NCI-H82 treated with DMSO at 0.1 percent for 48 hours (cell line): ENCODE results near the gene BEND5.

Experiments used
- DNase-seq: peaks from one replicate; lab custom pipeline; 2025; ENCODE audit not compliant: unreplicated experiment; lab: John Stamatoyannopoulos, UW

BEND5 gene

DNA sequence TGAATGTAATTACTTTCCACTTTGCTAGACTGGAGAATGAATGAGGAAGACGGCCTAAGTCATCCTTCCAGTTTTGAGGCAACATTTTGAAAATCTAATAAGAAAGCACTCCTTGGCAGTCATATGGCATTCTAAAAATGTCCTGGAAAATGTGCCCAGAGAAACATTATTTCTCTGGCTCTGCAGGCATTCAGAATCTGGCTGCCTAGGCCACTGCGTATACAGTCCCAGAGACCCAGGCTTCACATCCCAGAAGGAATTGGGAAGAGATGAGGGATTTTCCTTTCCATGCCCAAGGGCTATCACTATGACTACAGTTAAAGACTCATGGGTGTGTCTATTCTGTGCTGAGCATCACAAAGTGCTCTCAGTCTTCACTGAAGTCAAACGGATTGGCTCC lies 92.9 kb downstream of the BEND5 start:
- no peak for DNase-seq

DNA sequence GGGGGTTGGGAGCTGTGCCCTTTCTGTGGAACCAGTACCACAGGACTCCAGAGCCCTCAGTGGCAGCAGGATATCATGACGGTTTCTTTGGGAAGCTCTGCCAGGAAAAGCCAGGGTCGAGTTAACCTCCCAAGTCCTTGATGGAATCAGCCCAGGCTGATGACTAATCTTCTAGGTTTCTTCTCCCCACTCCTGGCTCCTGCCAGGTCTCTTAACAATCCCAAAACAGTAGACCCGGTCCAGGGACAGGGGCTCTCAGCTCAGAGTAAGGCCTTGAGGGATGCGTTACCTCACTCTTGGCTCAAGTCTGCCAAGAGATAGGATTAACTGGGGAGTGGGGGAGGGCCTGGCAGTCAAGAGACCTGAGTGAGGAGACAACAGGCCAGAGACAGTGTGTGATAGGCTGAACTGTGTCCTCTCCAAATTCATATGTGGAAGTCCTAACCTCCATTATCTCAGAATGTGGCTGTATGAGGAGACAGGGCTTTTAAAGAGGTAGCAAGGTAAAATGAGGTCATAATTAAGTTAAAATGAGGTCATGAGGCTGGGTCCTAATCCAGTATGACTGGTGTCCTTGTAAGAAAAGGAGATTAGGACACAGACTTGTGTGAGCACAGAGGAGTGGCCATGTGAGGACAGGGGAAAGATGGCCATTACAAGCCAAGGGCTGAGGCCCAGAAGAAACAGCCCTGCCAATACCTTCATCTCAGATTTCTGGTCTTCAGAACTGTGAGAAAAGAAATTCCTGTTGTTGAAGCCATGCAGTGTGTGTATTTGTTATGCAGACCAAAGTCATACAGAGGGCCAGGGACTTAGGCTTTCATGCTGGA lies 95.0 kb downstream of the BEND5 start:
- DNase-seq, result peak; percentile 88

DNA sequence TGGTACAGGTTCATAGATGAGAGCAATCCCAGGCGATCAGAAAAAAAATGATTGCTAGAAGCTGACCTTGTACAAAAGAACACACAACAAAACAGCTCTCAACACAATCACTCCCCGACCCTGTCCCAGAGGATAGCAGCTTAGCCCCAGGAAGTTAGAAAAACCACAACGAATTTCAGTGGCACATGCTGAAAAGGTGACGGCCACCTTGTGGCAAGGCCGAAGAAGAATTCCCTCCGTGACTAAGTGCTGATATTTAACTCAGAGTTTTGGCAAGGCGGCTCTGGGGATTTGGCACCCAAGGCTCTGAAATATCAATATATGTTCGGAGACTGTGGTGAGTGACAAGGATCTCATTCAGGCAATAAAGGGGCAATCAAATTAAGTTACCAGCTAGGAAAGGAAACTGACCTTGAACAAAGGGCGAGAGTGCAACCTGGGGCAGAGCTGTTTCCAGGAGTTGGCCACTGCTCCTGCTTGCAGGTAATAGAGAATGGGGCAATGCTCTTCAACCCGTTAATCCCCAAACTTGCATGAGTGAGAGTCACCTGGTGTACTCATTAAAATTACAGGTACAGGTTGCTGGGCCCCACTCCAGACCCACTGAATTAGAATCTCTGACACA lies 96.2 kb downstream of the BEND5 start:
- no peak for DNase-seq

DNA sequence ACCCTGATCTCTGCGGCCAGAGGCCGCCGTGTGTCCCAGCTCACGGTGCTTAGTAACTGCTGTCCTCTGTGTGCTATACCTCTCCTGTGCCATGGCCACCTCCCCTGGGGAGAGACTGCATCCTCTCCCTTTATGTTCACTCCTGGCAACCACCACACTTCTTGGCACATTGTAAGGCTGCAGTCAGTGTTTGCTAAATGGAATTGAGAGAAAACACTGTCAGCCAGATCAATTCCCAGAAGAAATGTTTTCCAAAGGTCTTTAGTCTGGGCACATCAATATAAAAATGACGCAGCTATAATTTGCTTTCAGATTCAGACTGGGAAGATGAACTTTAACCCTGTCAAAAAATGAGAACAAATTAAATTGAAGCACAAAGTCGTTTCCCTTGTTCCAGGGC lies 96.8 kb downstream of the BEND5 start:
- no peak for DNase-seq

DNA sequence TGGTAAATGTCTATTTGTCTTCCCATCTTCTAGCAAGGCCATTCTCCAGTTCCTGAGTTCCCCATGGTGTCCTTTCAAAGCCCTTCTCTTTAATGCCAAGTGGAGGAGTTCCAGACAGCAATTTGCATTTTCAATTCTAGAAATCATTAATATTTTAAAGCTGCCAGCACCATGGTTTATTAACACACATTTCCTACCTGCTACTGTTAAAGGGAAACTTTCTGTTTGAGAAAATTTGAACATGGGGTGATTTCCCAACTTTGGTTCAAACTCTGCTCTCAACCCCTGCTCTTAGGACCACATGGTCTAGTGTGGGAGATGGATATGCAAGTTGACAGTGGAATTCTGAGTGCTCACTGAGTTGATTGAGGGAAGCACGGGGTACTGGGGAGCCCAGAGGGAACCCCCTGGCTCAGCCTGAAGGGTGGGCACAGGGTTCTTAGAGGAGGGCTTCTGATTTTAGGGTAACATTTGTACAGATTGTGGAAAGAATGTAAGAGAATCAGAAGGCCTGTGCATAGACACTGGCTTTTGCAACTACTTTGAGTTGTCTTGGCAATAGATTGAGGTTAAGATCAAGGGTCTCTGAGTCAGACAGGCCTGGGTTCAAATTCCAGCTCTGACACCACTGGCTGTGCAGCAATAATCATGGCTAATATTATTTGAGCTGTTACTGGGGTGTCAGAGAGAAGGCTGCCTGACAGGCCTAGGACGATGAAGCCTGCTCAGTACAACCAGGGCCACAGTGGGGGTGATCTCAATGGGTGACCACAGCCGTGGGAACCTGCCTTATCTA lies 97.8 kb downstream of the BEND5 start:
- DNase-seq, result no peak
